RKO (cell line): Measurements from ENCODE around the gene FGD3.

ENCODE experiments used
- DNase-seq: peaks from one replicate; pipeline ENCODE4 v3.0.0-alpha.2; 2016; ENCODE audit warnings: low spot score

Gene FGD3

DNA sequence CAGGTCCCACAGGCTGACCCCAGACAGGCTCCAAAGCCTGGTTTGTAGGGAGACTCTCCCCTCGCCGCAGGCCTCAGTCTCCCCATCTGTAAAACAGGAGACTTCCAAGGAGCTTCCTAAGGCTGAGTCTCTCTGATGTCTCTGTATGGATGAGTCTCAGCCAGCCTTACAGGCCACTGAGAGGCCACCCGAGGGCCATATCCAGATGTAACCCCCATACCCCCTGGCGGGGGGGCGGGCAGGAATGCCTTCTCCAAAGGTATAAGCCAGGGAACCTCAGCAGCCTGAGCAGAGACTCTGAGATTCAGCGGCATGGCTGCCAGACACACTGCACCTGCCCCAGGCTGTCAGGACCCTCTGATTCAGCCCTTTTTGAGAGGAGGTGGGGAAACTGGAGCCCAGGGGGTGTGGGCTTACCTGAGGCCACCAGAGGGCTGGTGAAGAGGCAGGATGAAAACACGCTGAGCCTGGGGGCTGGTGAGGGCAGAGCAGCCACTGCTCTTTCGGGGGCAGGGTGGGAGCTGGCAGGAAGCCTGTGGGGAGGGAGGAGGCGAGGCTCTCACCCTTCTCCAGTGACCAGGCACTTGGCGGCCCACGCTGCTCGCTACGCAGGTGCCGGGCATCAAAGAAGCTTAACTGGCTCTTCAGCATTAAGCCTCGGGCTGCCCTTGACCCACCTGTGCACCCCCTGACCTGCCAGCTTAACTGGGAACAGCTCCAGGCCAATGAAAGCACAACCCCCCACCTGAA, 105.6 kb downstream of the FGD3 start:
- DNase-seq: no peak

DNA sequence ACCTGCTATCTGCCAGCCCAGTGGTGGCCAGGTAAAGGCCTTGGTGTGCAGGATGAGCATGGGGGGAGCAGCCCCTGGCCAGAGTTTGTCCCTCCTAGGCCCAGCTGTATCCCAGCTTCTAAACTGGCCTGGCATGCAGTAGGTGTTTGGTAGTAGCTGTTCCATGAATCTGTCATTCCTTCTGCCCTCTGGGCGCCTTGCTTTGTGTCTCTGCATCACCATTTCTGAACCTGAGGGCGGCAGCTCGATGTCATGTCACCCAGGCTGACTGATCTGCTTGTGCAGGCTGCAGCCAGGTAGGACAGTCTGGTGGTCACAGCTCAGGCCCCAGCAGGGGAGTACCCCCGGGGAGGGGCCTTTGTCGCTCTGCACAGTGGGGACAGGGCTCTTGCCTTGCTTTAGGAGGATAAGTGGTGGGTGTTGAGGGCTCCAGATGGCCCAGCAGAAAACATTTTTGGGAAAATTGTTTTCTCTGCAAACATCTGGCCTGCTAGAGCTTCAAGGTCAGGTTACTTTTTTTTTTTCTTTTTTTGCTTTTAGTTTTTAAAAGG, 106.5 kb downstream of the FGD3 start:
- no peak for DNase-seq

DNA sequence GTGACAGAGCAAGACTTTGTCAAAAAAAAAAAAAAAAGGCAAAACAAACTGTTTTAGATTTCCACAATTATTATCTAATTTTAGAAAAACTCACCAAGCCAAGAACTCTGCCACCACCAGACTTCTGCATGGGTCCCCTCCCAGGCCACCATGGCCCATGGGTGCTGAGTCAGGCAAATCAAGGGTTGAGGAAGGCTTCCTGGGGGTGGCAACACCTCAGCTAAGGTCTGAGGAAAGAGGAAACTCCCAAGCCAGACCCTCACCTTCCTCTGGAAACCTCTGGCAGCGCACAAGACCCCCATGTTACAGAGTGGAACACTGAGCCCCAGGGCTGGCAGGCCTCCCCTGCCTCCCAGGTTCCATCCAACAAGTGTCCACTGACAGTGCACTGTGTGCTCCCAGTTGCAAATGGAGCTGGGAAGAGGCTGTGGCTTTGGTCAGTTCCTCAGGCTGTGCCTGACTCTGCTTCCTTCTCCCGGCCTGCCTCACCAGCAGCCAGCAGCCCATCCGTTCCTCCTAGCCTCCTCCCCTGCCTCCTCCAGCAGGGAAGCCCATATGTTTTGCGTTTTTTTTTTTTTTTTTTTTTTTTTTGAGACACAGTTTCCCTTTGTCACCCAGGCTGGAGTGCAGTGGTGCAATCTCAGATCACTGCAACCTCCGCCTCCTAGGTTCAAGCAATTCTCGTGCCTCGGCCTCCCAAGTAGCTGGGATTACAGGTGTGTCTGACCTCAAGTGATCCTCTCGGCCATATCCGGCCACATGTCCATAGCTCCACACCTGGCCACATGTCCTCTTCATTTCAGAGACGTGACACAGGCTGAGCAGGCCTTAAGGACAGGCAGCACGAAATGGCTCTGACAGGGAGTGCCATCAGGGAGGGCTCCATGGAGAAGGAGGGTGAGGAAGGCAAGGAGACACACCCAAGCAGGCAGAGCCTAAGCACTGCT, 107.7 kb downstream of the FGD3 start:
- DNase-seq: no peak

DNA sequence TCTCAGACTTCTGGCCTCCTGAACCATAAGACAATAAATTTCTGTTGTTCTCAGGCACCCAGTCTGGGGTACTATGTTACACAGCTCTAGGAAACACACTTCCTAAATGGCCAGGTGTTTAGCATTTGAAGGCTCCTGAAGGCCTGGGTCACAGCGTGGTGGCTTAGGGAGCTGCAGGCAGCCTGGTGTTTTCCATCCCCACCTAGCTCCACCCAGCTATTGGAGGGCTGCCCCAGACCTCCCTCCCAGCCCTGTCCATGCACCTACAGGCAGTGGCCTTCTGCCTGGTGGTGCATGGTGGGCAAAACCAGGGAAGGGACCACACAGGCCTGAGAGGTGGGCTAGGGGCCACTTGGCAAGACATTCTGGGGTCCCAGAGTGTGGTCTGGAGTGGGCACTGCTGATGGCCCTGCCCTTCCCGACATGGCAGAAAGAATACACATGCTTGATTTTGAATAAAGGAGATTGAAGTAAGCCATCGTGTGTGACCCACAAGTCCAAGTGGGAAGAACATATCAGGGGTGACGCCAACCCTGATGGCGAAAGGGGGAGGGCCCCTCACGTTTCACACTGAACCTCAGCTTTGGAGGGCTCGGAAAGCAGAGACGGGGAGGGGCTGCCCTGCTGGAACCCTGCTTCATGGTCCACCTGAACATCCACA, 109.8 kb downstream of the FGD3 start:
- no peak for DNase-seq

DNA sequence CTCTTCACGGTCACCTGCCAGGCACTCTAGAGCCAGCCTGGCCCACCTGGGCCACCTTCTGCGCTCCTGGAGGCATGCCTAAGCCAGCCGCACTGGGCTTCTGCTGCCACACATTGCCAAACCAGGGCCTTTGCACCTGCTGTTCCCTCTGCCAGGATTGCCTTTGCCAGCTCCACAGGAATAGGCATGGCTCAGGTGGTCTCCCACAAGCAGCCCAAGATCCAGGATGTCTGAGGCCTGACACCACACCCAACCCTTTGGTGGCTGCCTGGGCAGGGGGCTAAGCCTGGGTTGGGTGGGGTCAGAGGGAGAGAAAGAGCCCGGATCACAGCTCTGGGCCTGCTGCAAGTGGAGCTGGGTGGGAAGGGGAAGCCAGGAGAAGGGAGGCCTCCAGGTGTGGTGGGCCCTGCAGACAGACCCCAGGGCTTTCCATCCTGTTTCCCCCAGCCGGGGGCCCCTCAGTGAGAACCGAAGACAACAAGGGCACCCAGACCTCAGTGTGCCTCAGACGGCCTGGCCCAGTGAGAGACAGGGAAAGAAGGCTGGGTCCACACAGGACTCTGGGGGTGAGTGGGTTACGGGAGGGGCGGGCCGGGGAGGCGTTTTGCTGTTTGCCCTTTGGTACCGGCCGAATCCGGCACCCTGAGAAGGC, 110.5 kb downstream of the FGD3 start:
- no peak for DNase-seq

DNA sequence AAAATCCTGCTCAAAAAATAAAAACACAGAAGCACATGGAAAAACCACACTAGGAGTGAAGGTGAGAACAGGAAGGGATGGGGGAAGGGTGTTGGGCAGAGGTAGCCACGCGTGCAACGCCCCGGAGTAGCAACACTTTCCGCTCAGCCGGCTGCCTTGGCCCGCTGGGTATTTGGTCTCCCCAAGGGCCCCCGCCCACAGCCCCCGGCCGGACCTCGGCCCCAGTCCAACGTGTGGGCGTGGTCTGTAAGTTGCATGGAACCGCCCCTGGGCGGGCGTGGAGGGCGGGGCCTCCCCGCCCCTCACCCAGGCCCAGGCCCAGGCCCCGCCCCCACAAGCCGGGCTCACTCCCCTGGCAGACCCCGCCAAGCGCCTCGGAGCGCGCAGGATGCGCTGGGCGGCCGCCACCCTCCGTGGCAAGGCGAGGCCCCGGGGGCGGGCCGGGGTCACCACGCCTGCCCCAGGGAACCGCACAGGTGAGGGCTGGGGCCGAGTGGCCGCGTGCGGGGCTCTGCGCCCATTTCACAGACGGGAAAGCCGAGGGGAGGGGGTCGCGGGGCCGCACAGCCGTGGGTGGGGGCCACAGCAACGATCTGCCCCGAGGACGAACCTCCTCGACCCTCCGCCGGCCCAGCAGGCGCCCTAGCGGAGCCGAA, 111.2 kb downstream of the FGD3 start, which contains the start of gene SUSD3:
TSS of gene SUSD3 (plus strand) at position 347 of the 656 bp plus-strand sequence. CDS start at position 389, 42 bp downstream.
- no peak for DNase-seq

DNA sequence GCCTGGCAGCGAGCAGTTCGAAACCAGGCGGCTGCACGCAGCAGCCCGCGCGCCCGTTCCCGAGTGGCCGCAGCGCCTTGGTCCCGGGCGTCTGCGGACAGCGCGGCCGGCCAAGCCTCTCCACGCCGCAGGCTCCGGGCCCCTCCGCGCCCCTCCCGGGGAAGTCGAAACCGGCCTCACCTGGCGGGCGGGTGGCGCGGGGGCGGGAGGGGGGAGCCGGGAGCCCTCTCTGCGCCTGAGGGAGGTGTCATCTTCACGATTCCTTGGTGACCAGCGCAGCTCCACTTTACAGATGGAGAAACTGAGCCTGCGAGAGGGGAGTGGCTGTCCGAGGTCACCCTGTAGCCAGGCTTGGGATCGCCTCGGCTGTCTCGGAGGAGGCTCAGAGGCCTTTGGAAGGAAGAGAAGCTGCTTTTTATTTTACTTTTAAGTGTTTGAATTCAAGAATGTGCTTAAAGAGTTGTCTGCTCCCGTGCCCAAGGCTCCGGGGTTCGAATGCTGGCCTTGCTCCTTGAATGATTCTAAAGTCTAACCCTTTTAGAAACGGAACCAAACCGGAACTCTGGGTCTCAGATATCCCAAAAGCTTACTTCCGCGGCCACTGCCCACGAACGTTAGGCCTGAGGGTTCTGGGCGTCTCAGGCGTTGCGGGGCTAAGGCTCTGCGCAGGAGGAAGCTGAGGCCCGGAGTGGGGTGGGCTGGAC, 111.8 kb downstream of the FGD3 start:
- no peak for DNase-seq

DNA sequence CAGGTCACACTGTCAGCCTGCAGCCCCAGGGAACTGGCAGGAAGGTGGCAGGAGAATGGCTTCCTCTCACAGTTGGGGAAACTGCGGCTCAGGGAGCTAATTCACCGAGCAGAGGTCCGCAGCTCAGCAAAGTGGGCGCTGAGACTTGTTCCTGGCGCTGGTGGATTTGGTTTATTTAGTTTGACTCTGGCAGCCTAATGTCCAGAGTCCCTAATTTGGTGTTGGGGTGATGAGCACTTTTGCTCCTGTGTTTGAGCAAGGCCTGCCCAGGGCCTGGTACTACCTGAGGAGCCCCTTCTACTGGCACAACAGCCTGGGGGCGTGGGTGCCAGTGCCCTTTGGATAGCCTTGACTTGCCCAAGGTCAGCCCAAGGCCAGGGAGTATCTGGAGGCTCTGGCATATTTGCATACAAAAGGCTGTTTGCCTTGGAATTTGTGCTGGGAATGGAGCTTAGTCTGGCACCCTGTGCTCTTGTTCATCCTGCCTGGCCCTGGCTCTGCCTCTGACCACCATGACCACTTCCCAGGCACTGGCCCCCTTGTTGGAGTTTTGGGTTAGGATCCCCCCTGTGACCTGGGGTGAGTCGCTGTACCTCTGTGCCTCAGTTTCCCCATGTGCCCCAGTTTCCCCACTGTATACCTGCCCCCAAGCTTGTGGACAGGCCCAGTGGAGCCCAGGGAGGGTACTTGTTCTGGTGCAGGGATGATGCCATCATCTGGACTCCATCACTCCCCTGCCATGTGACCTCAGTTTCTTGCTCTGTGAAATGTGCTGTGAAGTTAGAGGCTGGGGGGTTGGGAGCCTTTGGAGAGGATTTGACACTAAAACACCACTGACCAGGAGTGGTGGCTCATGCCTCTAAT, 112.6 kb downstream of the FGD3 start:
- DNase-seq: no peak

DNA sequence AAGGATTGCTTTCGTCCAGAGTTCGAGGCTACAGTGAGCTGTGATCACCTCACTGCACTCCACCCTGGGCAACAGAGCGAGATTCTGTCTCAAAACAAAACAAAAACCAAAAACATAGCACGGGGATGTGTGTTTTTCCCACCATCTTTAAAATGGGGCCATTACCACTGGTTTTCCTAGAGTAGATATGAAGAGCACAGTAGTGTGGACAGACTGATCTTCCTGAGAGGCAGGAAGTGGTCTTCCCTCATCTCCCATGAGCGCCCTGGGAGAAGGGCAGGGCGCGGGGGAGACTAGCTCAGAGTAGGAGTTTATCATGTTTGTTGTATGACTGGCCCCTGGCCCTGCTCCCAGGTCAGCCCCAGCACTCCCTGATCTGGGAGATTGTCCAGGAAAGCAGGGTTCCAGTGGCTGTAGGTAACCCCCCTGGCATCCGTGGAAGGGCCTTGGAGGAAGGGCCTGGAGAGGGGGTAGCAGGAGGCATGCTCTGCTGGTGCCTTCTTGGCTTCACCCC, 113.5 kb downstream of the FGD3 start:
- DNase-seq: peak; percentile 26

DNA sequence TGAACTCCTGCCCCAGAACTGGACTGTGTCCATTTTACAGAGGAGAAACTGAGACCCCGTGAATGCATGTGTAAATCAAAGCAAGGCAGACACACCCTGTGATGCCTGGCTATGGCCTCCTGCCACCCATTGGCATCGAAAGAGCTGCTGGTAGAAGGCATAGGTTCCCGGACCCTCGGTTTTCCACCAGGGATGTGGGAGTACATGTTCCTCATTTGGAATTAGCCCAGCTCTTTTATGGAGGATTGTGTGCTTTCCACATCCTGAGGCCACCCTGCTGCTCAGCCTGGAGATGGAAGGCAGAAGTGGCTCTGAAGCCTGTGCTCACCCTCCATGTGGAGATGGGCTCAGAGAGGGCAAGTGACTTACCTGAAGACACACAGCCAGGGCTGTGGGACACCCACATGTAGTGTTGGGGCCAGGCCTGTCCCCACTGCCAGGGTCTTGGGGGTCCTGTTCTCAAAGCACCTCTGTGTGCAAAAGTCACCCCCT, 114.0 kb downstream of the FGD3 start:
- no peak for DNase-seq

DNA sequence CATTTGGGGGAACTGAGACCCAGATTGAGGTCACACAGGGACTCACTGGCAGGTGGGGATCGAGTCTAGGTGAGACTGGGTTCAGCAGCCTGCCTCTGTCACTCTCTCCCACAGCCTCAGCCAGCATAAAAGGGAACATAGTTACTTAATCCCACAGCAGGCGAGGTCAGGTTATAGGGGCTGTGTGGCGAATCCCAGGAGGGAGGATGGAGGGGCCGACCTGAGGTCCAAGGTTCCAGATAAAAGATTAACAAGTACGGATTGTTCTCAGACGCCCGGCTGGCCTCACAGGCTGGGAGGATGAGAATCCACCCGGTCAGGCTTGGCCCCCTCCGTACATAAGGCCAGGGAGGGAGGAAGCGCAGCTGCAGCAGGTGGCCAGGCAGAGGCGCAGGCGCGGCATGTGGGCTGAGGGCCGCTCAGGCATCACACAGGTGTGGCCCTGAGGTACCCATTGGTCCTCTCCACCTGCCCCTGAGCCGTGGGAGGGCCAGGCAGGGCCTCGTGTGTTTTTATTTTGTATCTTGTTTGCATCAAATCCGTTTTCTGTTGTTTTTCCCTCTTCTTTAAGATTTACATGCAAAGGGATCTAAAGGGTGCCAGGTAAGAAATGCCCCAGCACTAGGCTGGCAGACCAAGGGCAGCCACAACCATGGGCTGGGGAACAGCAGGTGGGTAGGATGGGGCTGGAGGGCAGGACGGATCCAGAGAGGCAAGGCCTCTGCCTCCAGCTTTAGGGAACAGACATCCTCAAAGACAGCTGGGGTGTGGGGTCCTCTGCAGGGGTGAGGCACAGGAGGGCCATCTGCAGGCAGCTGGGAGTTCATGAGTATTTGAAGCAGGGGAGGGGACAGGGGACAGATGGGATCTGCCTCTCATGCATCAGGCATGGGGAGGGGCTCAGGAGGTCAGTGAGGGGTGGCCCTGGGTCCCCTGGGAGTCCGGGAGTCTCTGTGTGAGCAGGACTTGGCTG, 114.8 kb downstream of the FGD3 start:
- no peak for DNase-seq

DNA sequence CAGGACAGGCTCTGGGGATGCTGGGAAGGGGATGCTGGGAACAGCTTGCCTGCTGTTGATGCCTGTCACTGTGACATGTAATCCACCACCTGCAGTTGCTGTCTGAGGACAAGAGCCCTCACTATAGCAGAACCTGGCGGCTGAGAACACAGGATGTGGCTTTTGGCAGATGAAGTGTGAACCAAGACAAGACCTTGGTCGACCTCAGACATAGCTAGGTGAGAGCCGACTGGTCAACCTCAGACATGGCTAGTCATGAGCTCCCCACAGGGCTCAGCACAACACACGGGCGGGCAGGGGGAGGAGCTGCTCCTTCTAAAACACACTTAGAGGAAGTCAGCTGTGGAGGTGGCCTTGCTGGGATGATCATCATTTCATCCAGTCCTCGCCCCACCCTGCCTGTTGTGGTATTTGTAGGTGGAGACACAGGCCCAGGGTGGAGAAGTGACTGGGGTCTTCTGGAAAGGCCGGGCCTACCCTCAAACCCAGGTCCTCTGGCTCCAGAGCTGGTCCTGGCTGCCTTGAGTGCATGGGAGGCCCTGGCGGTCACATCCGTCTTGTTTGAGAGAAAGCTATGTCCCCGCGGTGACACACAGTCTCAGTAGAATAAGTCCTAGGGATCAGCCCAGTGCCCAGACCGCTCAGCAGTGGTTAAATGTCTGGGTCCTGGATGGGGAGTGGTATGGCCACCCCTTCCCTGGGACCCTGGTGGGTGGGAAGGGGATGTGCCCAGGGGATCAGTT, 117.2 kb downstream of the FGD3 start:
- DNase-seq: no peak

DNA sequence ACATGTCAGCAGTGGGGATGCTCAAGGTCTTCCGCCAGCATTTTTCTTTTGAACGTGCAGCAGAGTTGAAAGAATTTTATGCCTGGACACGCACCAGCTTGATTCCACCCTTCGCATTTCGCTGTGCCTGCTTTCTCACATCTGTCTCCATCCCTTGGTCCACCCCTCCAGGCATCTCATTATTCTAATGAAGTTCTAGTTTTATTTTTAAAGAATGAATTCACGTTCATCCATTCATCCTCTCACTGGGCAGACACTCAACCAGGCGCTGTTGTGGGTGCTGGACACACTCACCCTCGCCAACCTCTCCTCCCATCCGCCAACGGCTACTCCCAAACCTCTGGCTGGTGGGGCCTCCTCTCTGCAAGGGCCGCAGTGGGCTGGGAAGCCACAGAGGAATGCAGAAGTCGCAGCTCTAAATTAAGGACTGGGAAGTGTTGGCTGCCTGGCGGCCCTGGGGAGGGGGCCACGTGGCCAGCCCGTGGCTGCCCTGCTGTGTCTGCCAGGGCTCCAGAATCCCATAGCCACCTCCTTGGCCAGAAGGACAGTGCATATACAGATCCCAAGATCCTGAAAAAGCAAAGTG, 117.9 kb downstream of the FGD3 start:
- DNase-seq: no peak

DNA sequence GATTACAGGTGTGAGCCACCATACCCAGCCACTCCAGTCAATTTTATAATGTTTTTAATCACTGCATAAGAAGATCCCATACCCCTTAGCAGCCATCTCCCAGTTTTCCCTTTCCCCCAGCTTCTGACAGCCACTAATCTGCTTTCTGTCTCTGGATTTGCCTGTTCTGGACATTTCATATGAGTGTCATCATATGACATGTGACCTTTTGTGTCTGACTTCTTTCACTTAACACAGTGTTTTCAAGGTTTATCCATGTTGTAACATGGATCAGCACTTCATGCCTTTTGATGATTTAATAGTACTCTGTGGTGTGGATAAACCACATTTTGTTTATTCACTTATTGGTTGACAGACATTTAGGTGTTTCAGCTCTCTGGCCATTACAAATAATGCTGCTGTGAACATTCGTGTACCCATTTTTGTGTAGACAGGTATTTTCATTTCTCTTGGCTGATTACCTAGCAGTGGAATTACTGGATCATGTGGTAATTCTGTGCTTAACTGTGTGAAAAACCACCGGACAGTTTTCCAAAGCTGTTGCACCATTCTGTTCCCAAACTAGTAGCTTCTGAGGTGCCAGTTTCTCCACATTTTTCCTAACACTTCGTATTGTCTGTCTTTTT, 119.8 kb downstream of the FGD3 start:
- DNase-seq: no peak

DNA sequence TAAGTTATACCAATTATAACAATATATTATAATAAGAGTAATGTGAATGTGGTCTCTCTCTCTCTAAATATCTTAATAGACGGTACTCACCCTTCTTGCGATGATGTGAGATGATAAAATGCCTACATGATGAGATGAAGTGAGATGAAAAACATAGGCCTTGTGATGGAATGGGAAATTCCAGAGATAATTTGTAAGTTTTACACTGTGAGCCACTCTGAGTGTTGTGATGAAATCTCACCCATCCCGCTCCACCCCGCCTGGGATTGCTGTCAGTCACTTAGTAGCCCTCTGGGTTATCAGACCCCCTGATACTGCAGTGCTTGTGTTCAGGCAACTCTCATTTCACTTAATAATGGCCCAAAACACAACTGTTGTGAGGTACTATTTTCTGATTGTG, 121.6 kb downstream of the FGD3 start:
- DNase-seq: no peak

DNA sequence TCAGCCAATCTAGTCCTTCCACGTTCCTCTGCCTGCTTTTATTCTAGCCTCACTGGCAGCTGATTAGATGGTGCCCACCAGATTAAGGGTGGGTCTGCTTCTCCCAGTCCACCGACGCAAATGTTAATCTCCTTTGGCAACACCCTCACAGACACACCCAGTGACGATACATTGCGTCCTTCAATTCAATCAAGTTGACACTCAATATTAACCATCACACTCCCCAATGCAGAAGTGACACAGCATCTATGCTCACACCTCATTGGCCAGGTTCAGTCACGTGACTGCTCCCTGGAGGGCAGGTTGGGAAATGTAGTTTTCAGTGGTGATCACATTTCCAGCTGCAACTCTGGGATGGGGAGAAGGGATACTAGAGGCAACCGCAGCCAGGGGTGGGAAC, 124.1 kb downstream of the FGD3 start:
- DNase-seq: peak; percentile 46
